Measurements from ENCODE around the gene PLGRKT.
"Not testable (repeated sequence)": the region's sequence is repeated elsewhere in the genome, so short reads cannot be mapped to it uniquely, and the experiment has no call there.

Gene PLGRKT

DNA sequence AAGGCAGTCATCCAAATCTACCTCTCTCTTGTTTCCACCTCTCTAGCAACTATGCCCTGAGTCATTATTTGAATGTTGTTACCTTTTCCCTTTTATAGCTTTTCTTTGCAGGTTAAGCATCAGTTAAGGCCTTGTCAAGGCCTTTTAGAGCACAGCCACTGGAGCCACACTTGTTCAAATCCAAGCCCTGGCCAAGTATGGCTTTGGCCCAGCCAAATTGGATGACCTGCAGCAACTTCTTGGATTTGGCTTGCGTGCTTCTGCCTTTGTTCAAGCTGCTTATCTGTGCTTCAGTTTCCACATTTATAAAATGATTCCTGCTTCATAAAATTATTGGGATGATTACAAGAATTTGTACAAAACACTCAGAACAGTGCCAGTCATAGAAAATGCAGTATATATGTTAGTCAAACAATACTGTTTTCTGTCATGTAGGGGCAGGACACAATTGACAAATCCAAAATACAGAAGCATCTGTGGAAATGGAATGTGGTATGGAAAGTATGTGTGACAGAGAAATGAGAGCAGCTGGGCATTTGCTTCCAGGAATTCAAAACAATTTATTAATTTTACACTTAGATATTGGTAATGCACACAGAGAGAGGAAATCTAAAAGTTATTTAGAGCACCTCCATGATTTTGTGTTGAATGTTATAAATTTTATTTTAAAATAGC is 80.2 kb downstream of the PLGRKT start:
- no peak for TF ChIP-seq CTCF (conservative IDR thresholded peaks at IDR 0.05; ENCODE audit: control insufficient read depth, insufficient read depth, low read depth, low read length)
- DNase-seq (ENCODE audit: low read depth) = no peak
- H3K4me3 ChIP-seq (ENCODE audit: control insufficient read depth, low read depth, low read length) = no peak overlapping the region

GRCh38 chr9:5355817-5356216 is 81.9 kb downstream of the PLGRKT start:
- DNase-seq (ENCODE audit: low read depth) = no peak
- no peak overlapping the region for H3K4me3 ChIP-seq (ENCODE audit: control insufficient read depth, low read depth, low read length)
- TF ChIP-seq CTCF (conservative IDR thresholded peaks at IDR 0.05; ENCODE audit: control insufficient read depth, insufficient read depth, low read depth, low read length) = no peak

DNA sequence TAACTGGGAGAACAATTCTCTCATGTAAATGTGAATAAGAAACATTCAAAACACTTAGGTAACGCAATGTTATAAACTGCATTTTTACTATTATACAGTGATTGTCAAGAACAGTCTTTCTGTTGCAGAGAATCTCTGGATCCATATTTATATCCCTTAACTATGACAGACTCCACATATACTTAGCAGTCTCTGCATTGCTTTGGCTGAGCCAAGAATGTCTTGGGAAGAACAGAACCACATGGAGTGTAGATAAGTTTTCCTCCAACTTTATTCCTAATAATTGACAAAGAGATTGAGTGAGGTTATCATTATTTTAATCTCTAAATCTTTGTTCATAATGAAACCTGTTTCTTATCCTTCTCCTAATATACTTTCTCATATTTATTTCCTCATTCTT is 82.5 kb downstream of the PLGRKT start:
- TF ChIP-seq CTCF (conservative IDR thresholded peaks at IDR 0.05; ENCODE audit: control insufficient read depth, insufficient read depth, low read depth, low read length) = no peak
- H3K4me3 ChIP-seq (ENCODE audit: control insufficient read depth, low read depth, low read length) = no peak overlapping the region

DNA sequence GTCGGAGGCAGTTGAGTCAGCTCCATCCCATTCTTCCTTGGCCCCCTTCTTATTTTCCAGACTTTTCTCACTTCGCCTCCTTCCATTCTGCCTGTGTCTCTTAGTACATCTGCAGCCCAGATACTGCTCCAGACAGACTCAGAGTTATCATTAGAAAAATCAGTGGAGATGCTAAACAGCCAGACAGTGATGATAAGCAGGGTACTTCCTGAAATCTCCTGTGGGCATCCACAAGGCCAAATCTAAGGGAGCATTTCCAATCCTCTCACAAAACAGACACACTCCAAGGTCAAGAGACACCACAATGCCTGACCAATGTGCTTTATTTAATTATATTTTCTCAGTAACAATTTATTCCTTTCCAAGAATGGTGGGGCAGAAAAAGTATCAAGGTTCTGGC is 83.5 kb downstream of the PLGRKT start:
- no peak for TF ChIP-seq CTCF (conservative IDR thresholded peaks at IDR 0.05; ENCODE audit: control insufficient read depth, insufficient read depth, low read depth, low read length)
- H3K4me3 ChIP-seq (ENCODE audit: control insufficient read depth, low read depth, low read length) = no peak overlapping the region
- DNase-seq (ENCODE audit: low read depth) = no peak

More for the DNA sequence above, 82.5 kb downstream of the PLGRKT start:
- no peak for DNase-seq (ENCODE audit: low read depth)

GRCh38 chr9:5352637-5353248 is 85.0 kb downstream of the PLGRKT start:
- no peak for DNase-seq (ENCODE audit: low read depth)
- no peak for TF ChIP-seq CTCF (conservative IDR thresholded peaks at IDR 0.05; ENCODE audit: control insufficient read depth, insufficient read depth, low read depth, low read length)
- no peak overlapping the region for H3K4me3 ChIP-seq (ENCODE audit: control insufficient read depth, low read depth, low read length)

DNA sequence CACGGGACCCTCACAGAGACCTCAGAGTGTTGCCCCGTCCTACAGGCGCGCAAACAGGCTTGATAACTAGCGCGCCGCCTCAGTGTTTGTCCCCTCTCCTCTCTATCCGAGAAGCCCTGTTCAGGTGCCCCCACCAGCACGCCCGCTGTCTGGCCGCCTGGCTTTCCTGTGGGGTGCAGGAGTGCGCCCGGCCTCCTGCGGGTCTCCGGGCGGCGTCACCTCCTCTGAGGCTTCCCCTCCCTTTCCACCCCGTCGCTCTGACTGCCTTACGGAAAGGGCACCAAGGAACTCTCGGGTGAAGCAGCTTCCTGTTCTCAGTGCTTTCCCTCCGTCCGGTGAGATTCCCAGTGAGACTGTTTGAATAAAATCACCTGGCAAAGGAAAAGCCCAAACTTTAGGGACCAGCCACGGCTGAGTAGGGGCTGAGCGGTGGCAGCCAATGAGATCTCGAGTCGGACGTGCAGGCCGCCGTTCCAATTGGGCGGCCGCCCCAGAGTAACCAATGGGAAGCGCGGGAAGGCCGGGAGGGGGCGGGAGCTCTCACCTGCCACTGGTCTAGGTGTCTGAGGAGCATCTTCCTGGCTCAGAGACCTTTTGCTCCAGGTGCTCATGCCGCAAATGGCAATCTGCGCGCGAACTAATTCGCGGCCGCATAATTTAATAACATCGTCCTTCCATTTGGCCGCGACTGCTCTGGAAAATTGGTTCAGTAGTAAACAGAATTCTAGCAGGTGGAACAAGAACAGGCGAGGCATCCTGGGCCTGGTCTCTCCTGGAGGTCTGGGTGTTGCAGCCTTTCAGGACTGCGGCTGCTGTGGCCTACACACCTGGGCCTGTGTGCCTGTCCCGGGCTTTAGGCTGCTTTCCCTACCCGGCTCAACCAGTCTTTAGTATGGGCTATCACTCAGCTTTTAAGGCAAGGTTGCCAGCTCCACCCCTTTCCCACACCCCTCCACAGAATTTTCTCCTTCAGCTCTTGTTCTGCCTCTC is 98.4 kb downstream of the PLGRKT start, which contains the start of gene RLN1:
Gene RLN1 (minus strand): TSS at position 885 of the 990 bp plus-strand sequence. CDS start 130 bp downstream, at position 755.
- H3K4me3 ChIP-seq (ENCODE audit: control insufficient read depth, low read depth, low read length); DNase-seq (ENCODE audit: low read depth): not testable (repeated sequence)
